IMR-90 (cell line): ENCODE results near the gene RAB11FIP3. TPM values are rescaled to one million over a fixed set of nuclear protein-coding genes. Genes with fewer than 3 reads are reported as not detected.

ENCODE experiments used
- ATAC-seq: fragments of 200-7000 bp; cut with Tn5 transposase; 2 replicates; pipeline ENCODE4 v1.9.1; 2020; ENCODE audit warnings: low read depth, mild to moderate bottlenecking, moderate library complexity
- BruUV-seq: library from RNA; stranded (reverse); fragments of 400-500 nt; replicated peaks from 2 replicates; lab custom pipeline; 2021; lab: Mats Ljungman, UMichigan
- CTCF ChIA-PET: fragments of 300-600 bp; formaldehyde crosslinking; extraction: SDS; loops from one replicate; lab custom pipeline; 2021; ENCODE audit warnings: antibody characterized with exemption; lab: Yijun Ruan, JAX
- POLR2A ChIA-PET: fragments of 300-600 bp; sonication (Branson Sonifier 250); formaldehyde crosslinking; loops from one replicate; lab custom pipeline; 2022; ENCODE audit warnings: antibody characterized with exemption; ENCODE audit not compliant: unreplicated experiment; lab: Charles Lee
- DNase-seq: peaks from one replicate; pipeline ENCODE4 v3.0.0; 2013
- H2AFZ ChIP-seq: replicated peaks from 2 replicates; pipeline ENCODE3; 2013; ENCODE audit warnings: low read length, mild to moderate bottlenecking; ENCODE audit not compliant: poor library complexity
- H2AK5ac ChIP-seq: 2 replicates; pipeline ENCODE4 v1.6.1; 2013; ENCODE audit warnings: low read depth, low read length, inconsistent platforms
- H2AK9ac ChIP-seq: replicated peaks from 2 replicates; pipeline ENCODE3; 2013; ENCODE audit warnings: mild to moderate bottlenecking, low read depth, low read length, moderate library complexity; ENCODE audit not compliant: poor library complexity
- H2BK120ac ChIP-seq: 2 replicates; pipeline ENCODE4 v1.6.1; 2013; ENCODE audit warnings: low read depth, low read length, inconsistent platforms
- H2BK15ac ChIP-seq: 3 replicates; pipeline ENCODE4 v1.6.1; 2013; ENCODE audit warnings: low read depth, low read length, inconsistent platforms
- H2BK20ac ChIP-seq: 2 replicates; pipeline ENCODE4 v1.6.1; 2013; ENCODE audit warnings: low read depth, mild to moderate bottlenecking, inconsistent platforms, low read length, moderate library complexity
- H2BK5ac ChIP-seq: 2 replicates; pipeline ENCODE4 v1.6.1; 2013; ENCODE audit warnings: mild to moderate bottlenecking, low read depth, low read length, inconsistent platforms; ENCODE audit not compliant: poor library complexity, severe bottlenecking
- H3K14ac ChIP-seq: replicated peaks from 2 replicates; pipeline ENCODE4 v1.6.1; 2013; ENCODE audit warnings: low read depth, low read length, inconsistent platforms
- H3K18ac ChIP-seq: 2 replicates; pipeline ENCODE4 v1.6.1; 2013; ENCODE audit warnings: low read depth, low read length, control low read depth
- H3K23ac ChIP-seq: 2 replicates; pipeline ENCODE4 v1.6.1; 2013; ENCODE audit warnings: low read depth, low read length, inconsistent platforms
- H3K27ac ChIP-seq: 2 replicates; pipeline ENCODE4 v1.5.1; 2013; ENCODE audit warnings: mild to moderate bottlenecking, control low read depth, low read length; ENCODE audit not compliant: insufficient read depth
- H3K27me3 ChIP-seq: 2 replicates; pipeline ENCODE4 v1.6.1; 2013; ENCODE audit warnings: low read length; ENCODE audit not compliant: control insufficient read depth, insufficient read depth
- H3K36me3 ChIP-seq: 2 replicates; pipeline ENCODE4 v1.6.1; 2013; ENCODE audit warnings: low read length, mixed read lengths; ENCODE audit not compliant: control insufficient read depth, insufficient read depth
- H3K4ac ChIP-seq: 2 replicates; pipeline ENCODE4 v1.6.1; 2013; ENCODE audit warnings: low read depth, low read length, inconsistent platforms
- H3K4me1 ChIP-seq: 2 replicates; pipeline ENCODE4 v1.6.1; 2013; ENCODE audit warnings: low read length, mixed read lengths; ENCODE audit not compliant: control insufficient read depth, insufficient read depth
- H3K4me2 ChIP-seq: 2 replicates; pipeline ENCODE4 v1.6.1; 2013; ENCODE audit warnings: low read depth, mild to moderate bottlenecking, control low read depth, low read length, moderate library complexity
- H3K4me3 ChIP-seq: 2 replicates; pipeline ENCODE4 v1.5.1; 2013; ENCODE audit warnings: low read depth, mild to moderate bottlenecking, control low read depth, low read length, moderate library complexity; ENCODE audit not compliant: insufficient read depth
- H3K56ac ChIP-seq: 2 replicates; pipeline ENCODE4 v1.6.1; 2013; ENCODE audit warnings: low read length, inconsistent platforms; ENCODE audit not compliant: insufficient read depth; ENCODE audit errors: extremely low read depth
- H3K79me1 ChIP-seq, 2 experiments: 2 replicates each; pipeline ENCODE4 v1.6.1; 2013; ENCODE audit warnings: low read length in 2 of 2, inconsistent platforms in 1 of 2, low read depth in 1 of 2
- H3K9ac ChIP-seq: 2 replicates; pipeline ENCODE4 v1.6.1; 2013; ENCODE audit warnings: low read depth, low read length, control low read depth
- H3K9me1 ChIP-seq: 2 replicates; pipeline ENCODE4 v1.6.1; 2013; ENCODE audit warnings: low read length, inconsistent platforms; ENCODE audit not compliant: insufficient read depth
- H3K9me3 ChIP-seq: 2 replicates; pipeline ENCODE4 v1.6.1; 2013; ENCODE audit warnings: low read length; ENCODE audit not compliant: control insufficient read depth, insufficient read depth
- H4K20me1 ChIP-seq: 2 replicates; pipeline ENCODE4 v1.6.1; 2013; ENCODE audit warnings: low read length, inconsistent platforms; ENCODE audit not compliant: insufficient read depth
- H4K5ac ChIP-seq: 2 replicates; pipeline ENCODE4 v1.6.1; 2013; ENCODE audit warnings: mild to moderate bottlenecking, low read depth, low read length, control low read depth
- H4K8ac ChIP-seq, 2 experiments: 2 replicates each; pipeline ENCODE4 v1.6.1; 2013; ENCODE audit warnings: low read depth in 2 of 2, low read length in 2 of 2, control low read depth in 1 of 2, inconsistent platforms in 1 of 2
- H4K91ac ChIP-seq: 2 replicates; pipeline ENCODE4 v1.6.1; 2013; ENCODE audit warnings: low read depth, low read length, inconsistent platforms; ENCODE audit not compliant: insufficient read depth
- CEBPB ChIP-seq: IDR thresholded peaks from 2 replicates; pipeline ENCODE4 v1.6.1; 2012; ENCODE audit warnings: low read depth, low read length, improper control_type of control experiment
- CTCF ChIP-seq: conservative IDR thresholded peaks from 2 replicates; pipeline ENCODE4 v1.5.1; 2012; ENCODE audit warnings: mild to moderate bottlenecking, low read depth, low read length, improper control_type of control experiment
- FOS ChIP-seq: fragments of 150-350 bp; IDR thresholded peaks from 2 replicates; pipeline ENCODE4 v1.6.1; 2016; ENCODE audit warnings: low read depth, low read length
- MAZ ChIP-seq: IDR thresholded peaks from 2 replicates; pipeline ENCODE4 v1.6.1; 2012; ENCODE audit warnings: low read depth, mild to moderate bottlenecking, low read length, improper control_type of control experiment, moderate library complexity, borderline replicate concordance
- MXI1 ChIP-seq: IDR thresholded peaks from 2 replicates; pipeline ENCODE4 v1.6.1; 2012; ENCODE audit warnings: low read depth, mild to moderate bottlenecking, low read length, moderate library complexity, borderline replicate concordance
- POLR2A ChIP-seq: IDR thresholded peaks from 2 replicates; pipeline ENCODE4 v1.6.1; 2012; ENCODE audit warnings: mild to moderate bottlenecking, low read depth, low read length
- WGBS, 2 experiments: methylation state at CpG; one replicate each; pipeline versions ENCODE4 v1.1.5 to v1.1.7; 2013; ENCODE audit warnings: missing lambda C conversion rate in 2 of 2; ENCODE audit not compliant: insufficient read length in 1 of 2; ENCODE audit errors: extremely low coverage in 2 of 2; 5-methylcytosine and 5-hydroxymethylcytosine counted together
- dilution Hi-C: fragments of 300-500 bp; cut with HindIII; formaldehyde crosslinking; loops from one replicate; pipeline ENCODE4 v1.14.3; 2018; ENCODE audit warnings: low sequenced_read_pairs; ENCODE audit not compliant: unreplicated experiment
- in situ Hi-C: fragments of 300-500 bp; cut with MboI; formaldehyde crosslinking; loops from 3 replicates; pipeline ENCODE4 v1.14.3; 2019; ENCODE audit warnings: low sequenced_read_pairs, inconsistent platforms, mixed read lengths
- intact Hi-C: fragments of 100-400 bp; cut with micrococcal nuclease; formaldehyde crosslinking; loops from 2 replicates; pipeline ENCODE4 v1.10.0; 2022
- polyA plus RNA-seq, 3 experiments: library from polyadenylated mRNA; depleted of rRNA; stranded (reverse); fragments of >200 nt; gene quantifications; 2 replicates each; pipeline ENCODE4 v1.2.3, GENCODE V29; 2012; ENCODE audit warnings: low replicate concordance in 1 of 3
- total RNA-seq: library from RNA; depleted of rRNA; stranded (reverse); fragments of >200 nt; gene quantifications from 2 replicates; pipeline ENCODE4 v1.2.3, GENCODE V29; 2012

The RAB11FIP3 gene
- total and polyA plus RNA-seq, 2 of the 4 experiments (the other 2 are of a cell fraction), result 7.5 to 22.5 TPM

- Histone ChIP-seq H4K20me1 (no peaks in the 10 kb centered on the region; the same call in 1 of the 2 replicates), H4K5ac (no peak overlapping the region), H2BK20ac (no peak overlapping the region), H3K56ac (no peak overlapping the region), H3K27ac (no peak overlapping the region), H4K91ac (no peak overlapping the region), H3K4me3 (no peak overlapping the region), H3K4me2 (no peak overlapping the region), H2BK5ac (no peak overlapping the region), H2AK5ac (no peak overlapping the region), H2AFZ (no peak overlapping the region), H3K9ac (no peak overlapping the region), H3K4me1 (no peaks in the 10 kb centered on the region), H2BK120ac (no peak overlapping the region), H3K14ac (no peak overlapping the region), H3K18ac (no peak overlapping the region), H3K9me3 (no peaks in the 10 kb centered on the region), H2BK15ac (no peak overlapping the region), H3K4ac (no peak overlapping the region), H2AK9ac (no peak overlapping the region), H3K36me3 (peaks cover 43% of the 10 kb centered on the region), H3K79me1 (peaks cover 0 to 9% of the 10 kb centered on the region in 2 experiments; a peak in 1 of 4 replicates), H3K27me3 (no peaks in the 10 kb centered on the region), H4K8ac (no peak overlapping the region), H3K23ac (no peak overlapping the region), H3K9me1 (0 out of 2 replicates have a peak, but pooled peaks cover 2% of the 10 kb centered on the region)
- intact Hi-C loops, result no loop called here
- no peak for ATAC-seq
- in situ Hi-C loops, result no loop called here
- no peak for DNase-seq
- BruUV-seq, result no TSS peak
- CTCF ChIA-PET, result no interaction called here
- dilution Hi-C loops, result no loop called here
- POLR2A ChIA-PET, result no interaction called here
- TF ChIP-seq CTCF, result no peak
- no peak for TF ChIP-seq FOS
- no peak for TF ChIP-seq CEBPB
- TF ChIP-seq POLR2A, result no peak
- no peak for TF ChIP-seq MAZ
- no peak for TF ChIP-seq MXI1
- 98% methylated on average over 7 of the region's 8 CpGs; no CpG with 5 or more reads in 1 of the 2 experiments for WGBS, 2 experiments
Measured at GRCh38 chr16:516301-516700, 90.9 kb downstream of the RAB11FIP3 start.
